ENCODE data around the gene USH1G.

DNA sequence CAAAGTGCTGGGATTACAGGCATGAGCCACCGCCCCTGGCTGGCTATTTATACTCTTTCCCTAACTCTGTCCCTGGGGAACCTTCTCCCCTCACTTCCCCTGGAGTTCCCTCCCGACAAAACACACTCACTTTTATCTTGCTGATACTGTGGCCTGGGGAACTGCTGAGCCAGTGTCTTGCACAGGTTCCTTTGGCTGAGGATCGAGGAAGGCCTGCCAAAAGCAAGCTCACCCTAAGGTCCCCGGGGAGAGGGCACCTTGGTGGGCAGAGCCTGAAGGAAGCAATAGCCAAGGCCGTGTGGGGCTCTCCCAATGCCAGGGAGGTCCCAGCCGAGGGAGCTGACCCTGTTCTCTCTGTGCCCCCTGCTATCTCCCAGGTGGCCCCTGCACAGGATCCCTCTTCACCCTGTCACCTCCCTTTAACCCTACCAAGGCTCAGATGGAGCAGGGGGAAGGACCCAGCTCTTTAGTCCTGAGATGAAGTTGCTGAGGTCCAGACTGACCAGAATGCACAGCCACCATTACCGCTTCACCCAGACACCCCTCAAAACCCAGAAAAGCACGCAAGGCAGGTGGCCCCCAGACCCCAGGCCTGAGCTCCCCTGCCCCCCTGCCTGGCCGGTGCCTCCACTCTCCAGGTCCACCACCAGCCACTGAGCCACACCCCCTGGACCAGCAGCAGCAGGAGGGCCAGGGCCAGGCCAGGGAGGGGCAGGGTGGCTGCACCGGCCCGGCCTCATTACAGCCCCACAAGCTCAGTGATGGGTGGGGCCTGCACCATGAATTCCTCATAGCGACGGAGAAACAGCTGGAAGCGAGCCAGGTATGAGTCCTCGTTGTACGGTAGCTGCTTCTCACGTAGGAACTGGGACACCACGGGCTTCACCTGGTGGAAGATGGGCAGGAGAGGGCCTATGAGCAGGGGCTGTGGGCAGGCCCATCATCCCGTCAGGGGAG is 45.2 kb downstream of the USH1G start:
- no peak for TF ChIP-seq CTCF (IDR thresholded peaks at IDR 0.05; ENCODE audit: low read depth, low read length)
- no peak for TF ChIP-seq POLR2A (IDR thresholded peaks at IDR 0.05; ENCODE audit: extremely low read depth, insufficient read length)
- no peak for TF ChIP-seq MAX (IDR thresholded peaks at IDR 0.05; ENCODE audit: low read depth, low read length)
- TF ChIP-seq MYC (IDR thresholded peaks at IDR 0.05; ENCODE audit: low read depth, low read length), result no peak
